Peyer's patch (tissue), 4 donors: ENCODE measurements around the gene PTPN11.

Experiments used
- POLR2A ChIP-seq, 2 donors: fragments of 450-650 bp; IDR thresholded peaks; one replicate each; pipeline ENCODE4 v1.5.1; 2017; ENCODE audit warnings: antibody characterized with exemption in 2 of 2, mild to moderate bottlenecking in 2 of 2, moderate library complexity in 2 of 2
- TF ChIP-seq, protein P1 (sequence below), 6 experiments: fragments of 450-650 bp in 4 of 6; fragments of 200-600 bp in 2 of 6; sonication (generic) in 1 of 6; IDR thresholded peaks; one replicate each; pipeline ENCODE4 v1.5.1; 2017 to 2019; ENCODE audit warnings: antibody characterized with exemption in 6 of 6, mild to moderate bottlenecking in 3 of 6, moderate library complexity in 1 of 6

DNA sequence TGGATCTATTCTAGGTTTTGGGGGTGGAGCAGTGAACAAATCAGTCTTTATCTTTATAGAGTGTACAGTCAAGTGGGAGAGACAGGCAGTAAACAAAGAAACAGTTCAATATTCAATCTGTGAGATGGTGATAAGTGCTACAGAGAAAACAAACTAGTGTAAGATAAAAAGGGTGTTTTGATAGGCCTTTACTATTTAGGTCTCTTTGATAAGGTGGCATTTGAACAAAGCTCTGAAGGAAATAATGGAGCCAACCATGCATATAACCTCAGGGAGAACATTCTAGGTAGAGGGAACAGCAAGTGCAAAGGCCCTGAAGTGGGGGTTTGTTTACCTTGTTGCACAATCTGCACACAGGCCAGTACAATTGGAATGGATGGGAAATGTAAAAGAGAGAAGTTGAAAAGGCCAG lies 47.3 kb downstream of the PTPN11 start:
- no peak for TF ChIP-seq POLR2A (IDR thresholded peaks at IDR 0.05)
- TF ChIP-seq, protein P1, sequence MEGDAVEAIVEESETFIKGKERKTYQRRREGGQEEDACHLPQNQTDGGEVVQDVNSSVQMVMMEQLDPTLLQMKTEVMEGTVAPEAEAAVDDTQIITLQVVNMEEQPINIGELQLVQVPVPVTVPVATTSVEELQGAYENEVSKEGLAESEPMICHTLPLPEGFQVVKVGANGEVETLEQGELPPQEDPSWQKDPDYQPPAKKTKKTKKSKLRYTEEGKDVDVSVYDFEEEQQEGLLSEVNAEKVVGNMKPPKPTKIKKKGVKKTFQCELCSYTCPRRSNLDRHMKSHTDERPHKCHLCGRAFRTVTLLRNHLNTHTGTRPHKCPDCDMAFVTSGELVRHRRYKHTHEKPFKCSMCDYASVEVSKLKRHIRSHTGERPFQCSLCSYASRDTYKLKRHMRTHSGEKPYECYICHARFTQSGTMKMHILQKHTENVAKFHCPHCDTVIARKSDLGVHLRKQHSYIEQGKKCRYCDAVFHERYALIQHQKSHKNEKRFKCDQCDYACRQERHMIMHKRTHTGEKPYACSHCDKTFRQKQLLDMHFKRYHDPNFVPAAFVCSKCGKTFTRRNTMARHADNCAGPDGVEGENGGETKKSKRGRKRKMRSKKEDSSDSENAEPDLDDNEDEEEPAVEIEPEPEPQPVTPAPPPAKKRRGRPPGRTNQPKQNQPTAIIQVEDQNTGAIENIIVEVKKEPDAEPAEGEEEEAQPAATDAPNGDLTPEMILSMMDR (IDR thresholded peaks at IDR 0.05): no peak
